PC-9 (cell line): Measurements from ENCODE around the gene LRRC47.

Experiments used
- CTCF ChIP-seq: fragments of 200-600 bp; sonication (generic); conservative IDR thresholded peaks from 2 replicates; pipeline ENCODE4 v1.6.1; 2017; ENCODE audit warnings: mixed run types, antibody characterized with exemption, mild to moderate bottlenecking, moderate library complexity
- EZH2 ChIP-seq: fragments of 200-600 bp; sonication (generic); IDR thresholded peaks from 2 replicates; pipeline ENCODE4 v1.8.0; 2017; ENCODE audit warnings: antibody characterized with exemption, low read depth

DNA sequence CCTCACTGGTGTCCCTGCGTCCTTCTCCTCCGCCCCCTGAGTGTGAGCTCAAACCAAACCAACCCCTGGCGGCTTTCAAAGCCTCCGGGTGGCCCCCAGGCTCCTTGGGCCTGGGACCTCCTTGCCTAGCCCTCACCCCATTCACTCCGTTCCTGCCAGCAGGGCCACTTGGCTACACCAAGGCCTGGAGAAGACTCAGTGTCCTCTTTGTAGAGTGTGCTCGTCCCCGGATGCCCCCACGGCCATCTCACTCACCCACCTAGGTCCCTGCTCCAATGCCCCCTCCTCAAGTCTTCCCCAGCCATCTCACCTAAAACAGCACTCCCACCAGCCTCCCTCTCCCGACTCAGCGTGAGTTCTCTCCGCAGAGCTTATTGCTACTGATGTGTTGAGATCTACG, 51.2 kb downstream of the LRRC47 start:
- no peak for TF ChIP-seq CTCF
- TF ChIP-seq EZH2 = no peak
